Type B pancreatic cell (in vitro differentiated cells): ENCODE results near the gene C2orf68. TPM values are rescaled to one million over a fixed set of nuclear protein-coding genes. Genes with fewer than 3 reads are reported as not detected.

ENCODE experiments used
- DNase-seq: peaks from one replicate; pipeline ENCODE4 v3.0.0; 2021; ENCODE audit warnings: mixed read lengths; ENCODE audit not compliant: unreplicated experiment; ENCODE audit errors: extremely low spot score
- H3K27ac Mint-ChIP-seq: 2 replicates; pipeline ENCODE4 v1.8.0; 2021; ENCODE audit warnings: mild to moderate bottlenecking, mixed read lengths
- H3K27me3 Mint-ChIP-seq: 2 replicates; pipeline ENCODE4 v1.8.0; 2021; ENCODE audit warnings: mixed read lengths
- H3K36me3 Mint-ChIP-seq: 2 replicates; pipeline ENCODE4 v1.8.0; 2021; ENCODE audit warnings: mixed read lengths
- H3K4me1 Mint-ChIP-seq: one replicate; pipeline ENCODE4 v1.8.0; 2021; ENCODE audit warnings: mixed read lengths; ENCODE audit not compliant: unreplicated experiment
- H3K4me3 Mint-ChIP-seq: 2 replicates; pipeline ENCODE4 v1.8.0; 2021; ENCODE audit warnings: mild to moderate bottlenecking, mixed read lengths
- H3K9me3 Mint-ChIP-seq: 2 replicates; pipeline ENCODE4 v1.8.0; 2021; ENCODE audit warnings: mixed read lengths
- CTCF ChIP-seq: fragments of 200-600 bp; sonication (generic); conservative IDR thresholded peaks from 2 replicates; pipeline ENCODE4 v1.5.0; 2021; ENCODE audit warnings: antibody characterized with exemption, mild to moderate bottlenecking
- total RNA-seq: library from RNA; stranded (reverse); gene quantifications from 2 replicates; pipeline ENCODE4 v1.2.1, GENCODE V29; 2021; ENCODE audit warnings: low replicate concordance

Gene C2orf68
- total RNA-seq, 1 donor from 2014 or later, result 66.6 TPM

- Mint-ChIP-seq H3K4me3 (no peak overlapping the region), H3K9me3 (no peaks in the 10 kb centered on the region), H3K27me3 (no peaks in the 10 kb centered on the region), H3K36me3 (peaks cover 39% of the 10 kb centered on the region), H3K27ac (no peak overlapping the region), H3K4me1 (no peaks in the 10 kb centered on the region)
- DNase-seq, result no peak
- no peak for TF ChIP-seq CTCF
Observed at GRCh38 chr2:85644909-85645308, 33.0 kb upstream of the C2orf68 start.

- Mint-ChIP-seq H3K27ac (no peak overlapping the region), H3K36me3 (peaks cover 26% of the 10 kb centered on the region)
Observed at GRCh38 chr2:85642725-85643124, 30.9 kb upstream of the C2orf68 start.

GRCh38 chr2:85635636-85636035 lies 23.8 kb upstream of the C2orf68 start:
- H3K36me3 Mint-ChIP-seq, result peaks cover 24% of the 10 kb centered on the region
- DNase-seq, result no peak
- no peaks in the 10 kb centered on the region for H3K27me3 Mint-ChIP-seq
- H3K27ac Mint-ChIP-seq, result no peak overlapping the region
- no peak for TF ChIP-seq CTCF
- H3K4me1 Mint-ChIP-seq, result no peaks in the 10 kb centered on the region
- no peak overlapping the region for H3K4me3 Mint-ChIP-seq
- no peaks in the 10 kb centered on the region for H3K9me3 Mint-ChIP-seq

More at GRCh38 chr2:85642725-85643124, 30.9 kb upstream of the C2orf68 start:
- Mint-ChIP-seq H3K27me3 (no peaks in the 10 kb centered on the region), H3K9me3 (no peaks in the 10 kb centered on the region), H3K4me3 (no peak overlapping the region), H3K4me1 (no peaks in the 10 kb centered on the region)
- no peak for DNase-seq
- no peak for TF ChIP-seq CTCF

- Mint-ChIP-seq H3K27me3 (no peaks in the 10 kb centered on the region), H3K9me3 (no peaks in the 10 kb centered on the region), H3K27ac (no peak overlapping the region), H3K36me3 (peaks cover 24% of the 10 kb centered on the region), H3K4me3 (no peak overlapping the region), H3K4me1 (no peaks in the 10 kb centered on the region)
- TF ChIP-seq CTCF, result no peak
- DNase-seq, result no peak
Observed at GRCh38 chr2:85635011-85635410, 23.1 kb upstream of the C2orf68 start.

- Mint-ChIP-seq H3K27me3 (no peaks in the 10 kb centered on the region), H3K4me1 (no peaks in the 10 kb centered on the region), H3K27ac (no peak overlapping the region), H3K36me3 (peaks cover 15% of the 10 kb centered on the region), H3K9me3 (no peaks in the 10 kb centered on the region), H3K4me3 (no peak overlapping the region)
- no peak for TF ChIP-seq CTCF
- no peak for DNase-seq
Observed at GRCh38 chr2:85631316-85631715, 19.4 kb upstream of the C2orf68 start.

- H3K27me3 Mint-ChIP-seq, result no peaks in the 10 kb centered on the region
- H3K36me3 Mint-ChIP-seq, result peaks cover 18% of the 10 kb centered on the region
- H3K27ac Mint-ChIP-seq, result no peak overlapping the region
- H3K4me3 Mint-ChIP-seq, result no peak overlapping the region
- H3K9me3 Mint-ChIP-seq, result no peaks in the 10 kb centered on the region
- H3K4me1 Mint-ChIP-seq, result no peaks in the 10 kb centered on the region
- no peak for TF ChIP-seq CTCF
- DNase-seq, result no peak
Observed at GRCh38 chr2:85628658-85629057, 16.8 kb upstream of the C2orf68 start.
